ENCODE results near the gene FOXP1.

DNA sequence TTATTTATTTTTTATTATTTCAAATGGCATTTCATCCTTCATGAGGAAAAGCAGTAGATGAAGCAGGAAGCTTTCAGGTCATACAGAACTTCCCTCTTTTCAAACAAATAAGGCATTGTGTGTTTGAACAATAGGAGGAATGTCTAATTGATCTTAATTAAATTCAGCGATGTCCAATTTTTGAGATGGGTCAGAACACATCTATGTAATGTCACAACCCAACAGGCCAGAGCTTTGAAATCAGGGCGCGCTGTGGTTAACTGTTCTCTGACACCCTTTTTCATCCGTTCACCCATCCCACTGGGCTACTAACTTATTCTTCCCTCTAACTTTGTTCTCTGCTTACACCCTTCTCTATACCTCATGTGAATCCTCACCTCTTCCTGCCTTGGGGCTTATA lies 510.5 kb downstream of the FOXP1 start:
- TF ChIP-seq, protein P1, sequence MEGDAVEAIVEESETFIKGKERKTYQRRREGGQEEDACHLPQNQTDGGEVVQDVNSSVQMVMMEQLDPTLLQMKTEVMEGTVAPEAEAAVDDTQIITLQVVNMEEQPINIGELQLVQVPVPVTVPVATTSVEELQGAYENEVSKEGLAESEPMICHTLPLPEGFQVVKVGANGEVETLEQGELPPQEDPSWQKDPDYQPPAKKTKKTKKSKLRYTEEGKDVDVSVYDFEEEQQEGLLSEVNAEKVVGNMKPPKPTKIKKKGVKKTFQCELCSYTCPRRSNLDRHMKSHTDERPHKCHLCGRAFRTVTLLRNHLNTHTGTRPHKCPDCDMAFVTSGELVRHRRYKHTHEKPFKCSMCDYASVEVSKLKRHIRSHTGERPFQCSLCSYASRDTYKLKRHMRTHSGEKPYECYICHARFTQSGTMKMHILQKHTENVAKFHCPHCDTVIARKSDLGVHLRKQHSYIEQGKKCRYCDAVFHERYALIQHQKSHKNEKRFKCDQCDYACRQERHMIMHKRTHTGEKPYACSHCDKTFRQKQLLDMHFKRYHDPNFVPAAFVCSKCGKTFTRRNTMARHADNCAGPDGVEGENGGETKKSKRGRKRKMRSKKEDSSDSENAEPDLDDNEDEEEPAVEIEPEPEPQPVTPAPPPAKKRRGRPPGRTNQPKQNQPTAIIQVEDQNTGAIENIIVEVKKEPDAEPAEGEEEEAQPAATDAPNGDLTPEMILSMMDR (IDR thresholded peaks at IDR 0.05): no peak
- no peak for TF ChIP-seq POLR2AphosphoS5 (IDR thresholded peaks at IDR 0.05)

Measured in esophagus muscularis mucosa (tissue), 3 donors.